HG03571 (cell line): ENCODE measurements around the gene ZNF177.

Experiments
- ATAC-seq: cut with Tn5 transposase; IDR thresholded peaks from one replicate; pipeline ENCODE4 v1.9.1; 2021; ENCODE audit not compliant: unreplicated experiment

The ZNF177 gene

DNA sequence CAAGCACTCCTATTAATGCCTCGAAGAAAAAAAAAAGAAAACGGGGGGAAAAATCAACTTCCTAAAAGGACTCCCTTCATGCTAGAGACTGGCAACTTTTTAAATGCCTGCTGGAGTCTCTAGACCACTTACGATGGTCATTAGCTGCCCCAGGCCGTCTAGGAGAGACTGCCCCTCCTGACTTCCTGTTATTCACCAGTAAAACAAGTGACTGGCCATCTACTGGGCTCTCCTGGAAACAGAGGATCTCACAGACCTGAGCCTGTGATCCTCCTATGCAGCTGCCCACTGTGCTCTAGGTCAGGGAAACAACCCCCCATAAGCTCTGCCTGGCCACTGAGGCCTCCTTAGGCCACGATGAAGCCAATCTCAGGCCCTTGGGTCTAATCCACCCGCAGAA lies 65.1 kb downstream of the ZNF177 start:
- ATAC-seq, result no peak

DNA sequence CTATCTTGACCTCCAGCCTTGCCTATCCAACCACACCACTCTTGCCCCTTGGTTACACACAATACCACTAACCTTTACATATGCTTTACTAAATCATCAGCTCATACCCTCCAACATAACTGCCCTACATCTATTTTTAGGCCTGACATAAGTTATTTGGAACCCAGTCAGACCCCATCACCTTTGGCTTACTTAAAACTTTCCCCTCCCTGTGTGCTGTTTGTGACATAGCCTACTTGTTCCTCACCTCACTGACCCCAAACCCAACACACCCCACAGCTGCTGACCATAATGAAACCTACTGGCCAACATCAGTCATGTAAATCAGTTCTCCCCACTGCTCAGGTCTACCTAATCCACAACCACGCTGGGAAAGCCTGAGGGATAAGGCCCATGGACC lies 67.6 kb downstream of the ZNF177 start:
- no peak for ATAC-seq

DNA sequence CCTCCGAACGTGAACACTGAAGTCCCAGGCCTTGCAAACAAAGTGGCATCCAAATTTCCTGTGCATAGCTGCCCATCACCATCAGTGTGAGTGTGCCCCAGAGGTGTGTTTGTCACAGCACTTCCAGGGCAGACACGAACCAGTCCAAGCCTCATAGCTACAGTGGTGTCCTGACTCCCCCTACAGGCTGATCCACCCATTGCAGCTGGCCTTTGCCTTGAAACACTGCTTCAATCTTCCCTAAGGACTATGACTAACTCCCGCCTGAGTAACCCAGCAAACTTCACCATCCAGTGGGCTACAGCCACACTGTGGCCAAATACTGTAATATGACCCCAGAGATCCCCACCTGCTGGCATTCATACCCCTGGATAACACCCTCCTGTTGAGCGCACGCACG lies 68.7 kb downstream of the ZNF177 start:
- no peak for ATAC-seq
